ENCODE data around the gene POGLUT3. TPM values are rescaled to one million over a fixed set of nuclear protein-coding genes. Genes with fewer than 3 reads are reported as not detected.

POGLUT3 gene
- total and polyA plus RNA-seq, 9 of the 15 experiments (the other 6 are each of a cell fraction or from before 2014, with no cell fraction given), result 4.6 to 29.7 (median 17.8) TPM

GRCh38 chr11:108467091-108467823 lies 30.9 kb downstream of the POGLUT3 start, which contains the start of gene C11orf65 (continued):
- TF ChIP-seq E2F5 (CRISPR knock-in tag; IDR thresholded peaks at IDR 0.05), result no peak
- TF ChIP-seq SUPT5H (IDR thresholded peaks at IDR 0.05), result peak; percentile 99
- TF ChIP-seq ZNF232 (CRISPR knock-in tag; IDR thresholded peaks at IDR 0.05), result no peak
- TF ChIP-seq ATF7 (IDR thresholded peaks at IDR 0.05), result peak; percentile 99
- TF ChIP-seq ZNF79 (CRISPR knock-in tag; IDR thresholded peaks at IDR 0.05; ENCODE audit: low read depth), result no peak
- no peak for TF ChIP-seq ZNF551 (CRISPR knock-in tag; IDR thresholded peaks at IDR 0.05)
- TF ChIP-seq IFI16 (CRISPR knock-in tag; IDR thresholded peaks at IDR 0.05), result no peak
- TF ChIP-seq ZZZ3 (IDR thresholded peaks at IDR 0.05), result no peak
- no peak for TF ChIP-seq PURB (CRISPR knock-in tag; IDR thresholded peaks at IDR 0.05; ENCODE audit: low read depth)
- peak; percentile 95 for TF ChIP-seq PHF20 (IDR thresholded peaks at IDR 0.05; ENCODE audit: partially characterized antibody)
- TF ChIP-seq PHB (CRISPR knock-in tag; IDR thresholded peaks at IDR 0.05), result no peak
- TF ChIP-seq ARID1B (IDR thresholded peaks at IDR 0.05), result peak; percentile 32; the same call in 1 of the 2 replicates
- TF ChIP-seq ZNF263 (CRISPR knock-in tag; IDR thresholded peaks at IDR 0.05; ENCODE audit: borderline replicate concordance), result peak; percentile 51; the same call in 1 of the 2 replicates
- no peak for TF ChIP-seq BRF2 (IDR thresholded peaks at IDR 0.05; ENCODE audit: borderline replicate concordance, insufficient read depth, insufficient read length)
- peak; percentile 36 for TF ChIP-seq DACH1 (IDR thresholded peaks at IDR 0.05; ENCODE audit: partially characterized antibody)
- no peak for TF ChIP-seq ZNF280A (IDR thresholded peaks at IDR 0.05; ENCODE audit: low read depth, partially characterized antibody)
- no peak for TF ChIP-seq ZFPM2 (CRISPR knock-in tag; IDR thresholded peaks at IDR 0.05)
- no peak for TF ChIP-seq ZNF764 (CRISPR knock-in tag; IDR thresholded peaks at IDR 0.05; ENCODE audit: low read depth)
- TF ChIP-seq HDAC2 (IDR thresholded peaks at IDR 0.05), result peak; percentile 80
- TF ChIP-seq E2F6 (IDR thresholded peaks at IDR 0.05; ENCODE audit: borderline replicate concordance in 1 of 2, extremely low read depth in 1 of 2, insufficient read depth in 1 of 2, insufficient read length in 1 of 2, low read depth in 1 of 2, low read length in 1 of 2, poor library complexity in 1 of 2, severe bottlenecking in 1 of 2), result peak; percentile 2 to 33
- TF ChIP-seq ZNF277 (CRISPR knock-in tag; IDR thresholded peaks at IDR 0.05; ENCODE audit: borderline replicate concordance), result no peak
- TF ChIP-seq ZFP30 (CRISPR knock-in tag; IDR thresholded peaks at IDR 0.05; ENCODE audit: borderline replicate concordance), result no peak
- no peak; the same call in 1 of the 2 replicates for TF ChIP-seq EGR1 (conservative IDR thresholded peaks at IDR 0.05)
- peak; percentile 92 for TF ChIP-seq RBFOX2 (IDR thresholded peaks at IDR 0.05; ENCODE audit: low read depth, low read length)

All from K562 (cell line).